ENCODE measurements around the gene TAS2R43. TPM values are rescaled to one million over a fixed set of nuclear protein-coding genes. Genes with fewer than 3 reads are reported as not detected.

Gene TAS2R43
- total and polyA plus RNA-seq, 2 of the 8 experiments (the other 6 are each of a cell fraction or from before 2014, with no cell fraction given), result 0.18 TPM; not detected in 1

DNA sequence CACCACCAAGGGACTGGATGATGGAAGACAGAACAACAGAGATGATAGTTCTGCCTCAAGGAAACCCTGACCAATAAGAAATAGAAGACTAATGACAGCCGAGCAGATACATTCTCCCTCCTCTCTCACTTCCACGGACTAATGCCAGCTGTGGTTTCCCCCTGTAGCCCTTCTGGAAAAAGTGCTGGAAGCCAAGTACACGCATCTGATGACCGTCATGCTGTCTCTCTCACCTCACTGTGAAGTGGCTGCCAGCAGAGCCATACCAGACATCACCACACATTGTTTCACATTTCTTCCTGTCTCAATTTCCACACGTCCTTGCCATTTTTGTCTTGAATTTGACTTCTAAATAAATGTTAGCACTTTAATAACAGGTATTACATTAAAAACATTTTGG lies 2.9 kb downstream of the TAS2R43 start:
- no peaks in the 10 kb centered on the region; a peak in 1 of 8 replicates for H3K36me3 ChIP-seq (ENCODE audit: control insufficient read depth in 2 of 4, insufficient read depth in 4 of 4, low read length in 3 of 4)
- no peak overlapping the region for H2BK15ac ChIP-seq (ENCODE audit: low read length)
- H2AK5ac ChIP-seq (ENCODE audit: low read depth, low read length), result no peak overlapping the region
- WGBS, 2 experiments (ENCODE audit: extremely low coverage in 1 of 2, insufficient coverage in 1 of 2, insufficient read length in 1 of 2, insufficient replicate concordance in 2 of 2, low coverage in 1 of 2, low lambda C conversion rate in 2 of 2, missing lambda C conversion rate in 1 of 2), result 84% methylated on average over 5 of the region's 5 CpGs; no CpG with 5 or more reads in 1 of the 2 experiments
- no peaks in the 10 kb centered on the region for H3K23me2 ChIP-seq (ENCODE audit: low read depth, low read length)
- no peak overlapping the region for H3K4me2 ChIP-seq (ENCODE audit: insufficient read depth in 1 of 2, low read depth in 2 of 2, low read length in 2 of 2)
- no peaks in the 10 kb centered on the region for H3K4me1 ChIP-seq (replicated peaks in 1 of 4; ENCODE audit: control insufficient read depth in 3 of 4, insufficient read depth in 4 of 4, low read length in 3 of 4)
- H4K8ac ChIP-seq (ENCODE audit: extremely low read depth, insufficient read depth, low read length), result no peak overlapping the region
- H3K23ac ChIP-seq (ENCODE audit: insufficient read length), result no peak overlapping the region
- CTCF ChIA-PET (ENCODE audit: partially characterized antibody), result no interaction called here
- H3K27me3 ChIP-seq (replicated peaks in 1 of 4; ENCODE audit: control insufficient read depth in 3 of 4, extremely low read depth in 1 of 4, insufficient read depth in 3 of 4, low read length in 3 of 4), result no peaks in the 10 kb centered on the region
- H3K14ac ChIP-seq (ENCODE audit: insufficient read length), result no peak overlapping the region
- no peak overlapping the region for H4K91ac ChIP-seq (replicated peaks; ENCODE audit: insufficient read length, low read length)
- H2BK20ac ChIP-seq (ENCODE audit: low read length), result no peak overlapping the region
- no peaks in the 10 kb centered on the region for H4K20me1 ChIP-seq (replicated peaks in 1 of 2; ENCODE audit: control insufficient read depth in 1 of 2, insufficient read depth in 2 of 2, low read length in 2 of 2)
- no peak for FAIRE-seq
- no peak overlapping the region for H3K18ac ChIP-seq (ENCODE audit: extremely low read depth, low read length)
- no peak for DNase-seq (ENCODE audit: low read depth in 1 of 2, low spot score in 2 of 2)
- no peaks in the 10 kb centered on the region; a peak in 1 of 4 replicates for H3K79me2 ChIP-seq (ENCODE audit: control insufficient read depth in 1 of 2, insufficient read depth in 2 of 2, low read length in 2 of 2)
- no peaks in the 10 kb centered on the region for H3K9me3 ChIP-seq (ENCODE audit: insufficient read depth in 2 of 2, low read depth in 1 of 2, low read length in 1 of 2)
- no peak overlapping the region for H3K56ac ChIP-seq (replicated peaks; ENCODE audit: insufficient read length, low read depth, low read length)
- H3K9ac ChIP-seq (replicated peaks in 1 of 4; ENCODE audit: extremely low read depth in 1 of 4, low read depth in 3 of 4, low read length in 3 of 4), result no peak overlapping the region
- no peak overlapping the region for H2BK12ac ChIP-seq (ENCODE audit: low read depth, low read length)
- no peak overlapping the region for H2BK120ac ChIP-seq (replicated peaks; ENCODE audit: low read depth, low read length)
- TF ChIP-seq ATF3 (IDR thresholded peaks at IDR 0.05; ENCODE audit: insufficient read depth, low read depth, low read length) (no peak), SIRT6 (IDR thresholded peaks at IDR 0.05; ENCODE audit: low read length) (no peak)
- H2BK5ac ChIP-seq (ENCODE audit: low read depth, low read length), result no peak overlapping the region
- POLR2A ChIA-PET (ENCODE audit: partially characterized antibody), result no interaction called here
- no peak overlapping the region for H3K4ac ChIP-seq (replicated peaks; ENCODE audit: insufficient read length, low read depth, low read length)
- H3K27ac ChIP-seq (ENCODE audit: low read depth, low read length), result no peak overlapping the region
- H3K4me3 ChIP-seq (ENCODE audit: extremely low read depth in 1 of 4, insufficient read depth in 2 of 4, low read depth in 3 of 4, low read length in 4 of 4), result no peak overlapping the region
- H2AFZ ChIP-seq (ENCODE audit: low read length), result no peak overlapping the region
- no peaks in the 10 kb centered on the region for H3K79me1 ChIP-seq (ENCODE audit: low read depth, low read length)
- no peak overlapping the region for H4K5ac ChIP-seq (ENCODE audit: insufficient read length, low read depth, low read length)

Data from H1 (cell line).